GM12872 (cell line): ENCODE data around the gene PRPS1.
A peak's percentile ranks its signal among the peaks of the same experiment; 100 is the strongest.

ENCODE experiments used
- TF ChIP-seq, protein P1 (sequence below): IDR thresholded peaks from 3 replicates; pipeline ENCODE4 v1.5.1; 2011; ENCODE audit warnings: low read depth, mild to moderate bottlenecking, low read length, moderate library complexity; ENCODE audit not compliant: insufficient read depth

Gene PRPS1

DNA sequence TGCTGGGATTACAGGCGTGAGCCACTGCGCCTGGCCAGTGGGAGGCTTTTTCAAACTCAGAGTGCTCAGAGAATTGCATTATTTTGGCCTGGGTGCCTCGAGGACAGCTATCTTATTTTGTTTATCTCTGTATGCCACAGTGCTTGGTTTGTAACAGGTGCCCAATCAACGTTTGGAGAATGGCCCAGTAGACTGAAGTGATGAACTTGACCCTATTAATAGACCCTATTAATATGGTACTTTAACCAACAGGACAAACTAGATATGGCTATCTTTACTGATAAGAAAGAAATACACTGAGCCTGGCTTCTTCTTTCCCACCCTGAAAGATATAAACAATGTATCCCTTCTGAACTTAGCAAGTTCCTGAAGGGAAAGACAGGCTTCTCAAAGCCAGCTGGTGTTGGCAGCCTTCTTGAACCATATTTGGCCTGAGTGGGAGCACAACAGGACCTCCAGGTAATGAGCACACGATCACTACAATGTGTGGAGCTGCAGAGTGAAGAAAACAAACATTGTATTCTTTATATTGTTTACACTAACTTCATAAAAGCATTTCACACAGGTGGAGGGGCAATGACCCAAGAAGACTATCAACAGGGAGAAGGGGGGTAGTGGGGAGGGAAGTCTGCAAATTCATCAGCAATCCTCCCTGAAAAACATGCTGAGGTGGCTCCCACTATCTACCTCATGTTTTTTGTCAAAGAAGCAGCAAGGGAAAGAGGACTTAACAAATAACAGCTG is 41.7 kb downstream of the PRPS1 start:
- TF ChIP-seq, protein P1, sequence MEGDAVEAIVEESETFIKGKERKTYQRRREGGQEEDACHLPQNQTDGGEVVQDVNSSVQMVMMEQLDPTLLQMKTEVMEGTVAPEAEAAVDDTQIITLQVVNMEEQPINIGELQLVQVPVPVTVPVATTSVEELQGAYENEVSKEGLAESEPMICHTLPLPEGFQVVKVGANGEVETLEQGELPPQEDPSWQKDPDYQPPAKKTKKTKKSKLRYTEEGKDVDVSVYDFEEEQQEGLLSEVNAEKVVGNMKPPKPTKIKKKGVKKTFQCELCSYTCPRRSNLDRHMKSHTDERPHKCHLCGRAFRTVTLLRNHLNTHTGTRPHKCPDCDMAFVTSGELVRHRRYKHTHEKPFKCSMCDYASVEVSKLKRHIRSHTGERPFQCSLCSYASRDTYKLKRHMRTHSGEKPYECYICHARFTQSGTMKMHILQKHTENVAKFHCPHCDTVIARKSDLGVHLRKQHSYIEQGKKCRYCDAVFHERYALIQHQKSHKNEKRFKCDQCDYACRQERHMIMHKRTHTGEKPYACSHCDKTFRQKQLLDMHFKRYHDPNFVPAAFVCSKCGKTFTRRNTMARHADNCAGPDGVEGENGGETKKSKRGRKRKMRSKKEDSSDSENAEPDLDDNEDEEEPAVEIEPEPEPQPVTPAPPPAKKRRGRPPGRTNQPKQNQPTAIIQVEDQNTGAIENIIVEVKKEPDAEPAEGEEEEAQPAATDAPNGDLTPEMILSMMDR = no peak

DNA sequence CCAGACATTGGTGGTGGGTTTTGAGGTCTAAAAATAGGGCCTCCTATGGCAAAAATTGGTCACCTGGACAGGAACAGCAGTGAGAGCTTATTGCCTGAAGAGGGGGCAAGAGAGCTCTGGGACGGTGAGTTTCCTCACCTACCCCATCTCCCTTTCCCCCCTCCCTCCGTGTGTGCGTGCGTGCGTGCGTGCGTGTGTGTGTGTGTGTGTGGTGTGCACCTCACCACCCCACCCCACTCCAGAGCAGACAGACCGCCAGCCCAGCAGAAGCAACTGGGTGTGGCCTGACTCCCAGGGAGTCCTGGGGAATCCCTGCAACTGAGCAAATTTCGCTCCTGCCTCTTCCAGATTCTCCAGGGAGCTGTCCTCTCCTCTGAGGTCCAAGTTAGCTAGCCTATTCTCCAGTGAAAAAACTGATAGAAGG is 44.7 kb downstream of the PRPS1 start:
- TF ChIP-seq, protein P1 = peak; percentile 77

DNA sequence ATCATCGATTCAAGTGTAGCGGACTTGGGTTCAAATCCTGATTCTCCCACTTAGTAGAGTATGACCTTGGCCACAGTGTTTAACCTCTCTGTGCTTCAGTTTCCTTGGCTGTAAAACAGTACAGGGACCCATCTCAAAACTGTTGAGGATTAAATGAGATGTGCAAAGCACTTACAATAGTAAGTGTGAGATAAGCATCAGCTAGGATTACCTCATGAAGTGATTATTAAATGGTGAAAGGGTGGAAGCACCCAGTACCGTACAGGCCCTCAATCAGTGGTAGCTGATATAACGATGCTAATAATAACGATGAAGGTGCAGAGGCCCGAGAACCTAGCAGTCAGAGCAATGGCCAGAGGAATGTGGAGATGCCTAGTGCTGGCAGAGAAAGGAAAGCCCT is 45.1 kb downstream of the PRPS1 start:
- TF ChIP-seq, protein P1 = no peak

DNA sequence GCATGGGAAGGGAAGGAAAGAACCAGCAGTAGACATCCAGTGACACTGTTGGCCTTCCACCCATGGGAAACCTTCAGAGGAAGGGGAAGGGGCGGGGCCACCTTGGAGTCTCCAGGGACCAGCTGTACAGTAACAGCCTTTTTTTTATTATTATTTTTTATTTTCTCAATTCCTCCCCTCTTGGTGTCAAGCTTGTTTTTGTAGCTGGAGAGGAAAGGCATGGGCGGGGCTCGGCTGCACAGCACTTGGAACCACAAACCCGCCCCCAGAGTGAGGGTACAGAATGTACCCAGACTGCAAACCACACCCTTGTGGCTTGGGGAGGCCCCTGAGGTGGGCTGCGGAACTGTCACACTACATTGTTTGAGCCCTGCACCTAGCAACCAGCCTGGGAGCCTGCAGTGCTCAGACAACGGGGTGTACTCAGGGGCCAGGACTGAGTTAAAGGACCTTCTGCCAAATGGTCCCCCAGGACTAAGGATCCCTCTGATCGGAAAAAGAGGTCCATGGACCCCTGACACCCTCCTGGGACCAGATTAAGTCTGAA is 45.7 kb downstream of the PRPS1 start:
- TF ChIP-seq, protein P1 = no peak

DNA sequence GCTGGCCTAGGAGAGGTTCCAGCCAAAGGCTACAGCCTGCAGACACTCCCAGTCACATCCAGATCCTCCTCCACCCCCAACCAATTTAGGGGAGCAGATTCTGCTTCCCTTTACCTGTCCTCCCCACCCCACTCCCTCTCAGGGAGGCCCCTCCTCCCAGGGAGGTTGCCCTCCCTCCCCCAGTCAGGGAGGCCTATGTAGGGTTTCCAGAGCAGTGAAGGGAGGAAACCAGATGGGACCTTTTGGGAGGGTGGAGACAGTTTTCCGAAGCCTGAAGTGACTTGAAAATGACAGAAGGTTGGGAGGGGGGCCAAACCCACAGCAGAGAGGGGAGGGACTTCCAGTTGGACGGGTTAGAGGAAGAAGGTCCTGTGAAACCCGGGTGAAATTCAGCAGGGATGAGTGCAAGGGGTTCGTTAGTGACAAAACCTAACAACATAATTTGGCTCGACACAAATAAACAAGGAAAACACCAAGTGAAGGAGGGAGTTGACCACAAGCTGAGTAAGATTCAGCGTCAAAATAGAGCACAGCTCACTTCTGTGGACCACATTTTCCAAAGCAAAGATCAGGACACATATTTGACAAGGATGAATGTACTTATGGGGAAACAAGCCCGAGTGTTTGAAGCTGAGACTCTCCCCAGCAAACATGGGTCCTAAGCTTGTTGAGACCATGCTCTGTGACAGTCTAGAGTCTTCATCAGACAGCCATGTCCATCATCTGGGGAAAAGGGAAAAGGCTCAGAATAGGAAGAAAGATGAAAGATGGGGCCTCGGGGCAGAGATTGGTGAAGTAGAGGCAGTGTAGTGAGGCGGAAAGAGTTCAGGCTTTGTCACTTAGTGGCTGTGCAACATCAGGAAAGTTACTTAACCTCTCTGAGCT is 46.4 kb downstream of the PRPS1 start:
- TF ChIP-seq, protein P1 = no peak

DNA sequence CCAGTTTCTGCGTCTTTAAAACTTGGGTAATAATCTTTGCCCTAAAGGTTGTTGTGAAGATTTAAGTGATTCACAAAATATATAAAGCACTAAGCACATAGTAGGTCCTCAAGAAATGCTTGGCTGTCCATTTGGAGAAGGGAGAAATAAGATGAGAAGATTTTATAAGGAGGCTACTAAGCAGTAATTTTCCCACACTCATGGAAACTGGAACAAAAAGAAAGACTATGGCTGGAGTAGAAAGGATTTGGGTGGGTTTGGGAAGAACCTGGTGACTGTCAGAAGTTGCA is 47.0 kb downstream of the PRPS1 start:
- TF ChIP-seq, protein P1 = no peak

DNA sequence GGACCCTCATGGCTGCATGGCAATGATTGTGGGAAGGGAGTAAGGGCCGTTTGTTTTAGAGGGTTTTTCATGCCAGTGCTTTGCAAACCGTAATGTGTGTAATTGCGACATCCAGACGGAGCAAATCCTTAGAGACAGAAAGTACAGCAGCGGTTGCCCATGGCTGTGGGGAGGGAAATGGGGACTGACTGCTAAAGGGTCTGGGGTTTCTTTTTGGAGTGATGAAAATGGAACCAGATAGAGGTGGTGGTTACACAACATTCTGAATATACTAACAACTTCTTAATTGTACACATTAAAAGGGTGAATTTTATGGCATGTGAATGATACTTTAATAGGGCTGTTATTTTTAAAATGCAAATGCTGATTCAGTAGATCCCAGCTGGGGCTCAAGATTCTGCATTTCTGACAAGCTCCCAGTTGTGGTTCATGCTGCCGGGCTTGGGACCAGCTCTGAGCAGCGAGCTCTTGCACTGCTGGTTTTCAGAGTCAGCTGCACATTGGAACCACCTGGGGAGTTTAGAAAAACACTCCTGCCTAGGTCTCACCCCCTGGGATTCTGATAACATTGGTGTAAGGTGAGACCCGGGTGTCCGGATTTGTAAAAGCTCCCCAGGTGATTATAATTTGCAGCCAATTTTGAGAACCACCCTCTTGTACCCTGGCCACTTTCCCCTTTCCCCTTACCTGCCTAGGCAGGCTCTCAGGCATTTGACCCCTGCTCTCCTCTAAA is 47.7 kb downstream of the PRPS1 start:
- TF ChIP-seq, protein P1 = no peak
